Nephron (organoid): ENCODE results near the gene CDKAL1.
A peak's percentile ranks its signal among the peaks of the same experiment; 100 is the strongest.

ENCODE experiments used
- H3K27ac Mint-ChIP-seq, 3 experiments: 2 replicates each; pipeline ENCODE4 v1.8.0; 2020; ENCODE audit warnings: mixed read lengths in 3 of 3, mild to moderate bottlenecking in 2 of 3, moderate library complexity in 1 of 3
- H3K27me3 Mint-ChIP-seq: 2 replicates; pipeline ENCODE4 v1.8.0; 2021; ENCODE audit warnings: low read depth, mild to moderate bottlenecking, moderate library complexity, mixed read lengths
- H3K36me3 Mint-ChIP-seq: 2 replicates; pipeline ENCODE4 v1.8.0; 2020; ENCODE audit warnings: low read depth, mixed read lengths
- H3K4me1 Mint-ChIP-seq: 2 replicates; pipeline ENCODE4 v1.8.0; 2020; ENCODE audit warnings: mixed read lengths
- H3K4me3 Mint-ChIP-seq, 3 experiments: 2 replicates each; pipeline ENCODE4 v1.8.0; 2020; ENCODE audit warnings: mild to moderate bottlenecking in 3 of 3, mixed read lengths in 3 of 3, moderate library complexity in 2 of 3
- H3K9me3 Mint-ChIP-seq: 2 replicates; pipeline ENCODE4 v1.8.0; 2020; ENCODE audit warnings: mixed read lengths
- CTCF ChIP-seq, 3 experiments: fragments of 200-600 bp; sonication (generic); IDR thresholded peaks; one replicate each; pipeline ENCODE4 v1.5.0; 2021; ENCODE audit warnings: antibody characterized with exemption in 3 of 3; ENCODE audit not compliant: unreplicated experiment in 3 of 3

Gene CDKAL1

GRCh38 chr6:20802596-20802995, 268.3 kb downstream of the CDKAL1 start:
- H3K9me3 Mint-ChIP-seq: peaks cover 8% of the 10 kb centered on the region
- no peak for TF ChIP-seq CTCF (IDR thresholded peaks at IDR 0.05; ENCODE audit: unreplicated experiment in 3 of 3)
- H3K36me3 Mint-ChIP-seq: peaks cover 20% of the 10 kb centered on the region
- H3K27me3 Mint-ChIP-seq: no peaks in the 10 kb centered on the region
- no peak overlapping the region for H3K4me3 Mint-ChIP-seq
- no peak overlapping the region for H3K27ac Mint-ChIP-seq
- H3K4me1 Mint-ChIP-seq: peaks cover 31% of the 10 kb centered on the region

- TF ChIP-seq CTCF (IDR thresholded peaks at IDR 0.05; ENCODE audit: unreplicated experiment in 3 of 3): no peak
- Mint-ChIP-seq H3K36me3 (peaks cover 16% of the 10 kb centered on the region), H3K9me3 (peaks cover 11% of the 10 kb centered on the region), H3K4me1 (peaks cover 40% of the 10 kb centered on the region), H3K27ac (peak overlapping the region; percentile 47 to 77 (median 73)), H3K4me3 (no peak overlapping the region), H3K27me3 (no peaks in the 10 kb centered on the region)
Measured at GRCh38 chr6:20805021-20805420, 270.8 kb downstream of the CDKAL1 start.

- Mint-ChIP-seq H3K27me3 (no peaks in the 10 kb centered on the region), H3K27ac (no peak overlapping the region), H3K4me1 (peaks cover 52% of the 10 kb centered on the region), H3K4me3 (no peak overlapping the region), H3K9me3 (peaks cover 11% of the 10 kb centered on the region), H3K36me3 (peaks cover 18% of the 10 kb centered on the region)
- no peak for TF ChIP-seq CTCF (IDR thresholded peaks at IDR 0.05; ENCODE audit: unreplicated experiment in 3 of 3)
Measured at GRCh38 chr6:20806669-20807068, 272.4 kb downstream of the CDKAL1 start.

GRCh38 chr6:20808439-20808838, 274.2 kb downstream of the CDKAL1 start:
- TF ChIP-seq CTCF (IDR thresholded peaks at IDR 0.05; ENCODE audit: unreplicated experiment in 3 of 3): no peak
- Mint-ChIP-seq H3K4me3 (no peak overlapping the region), H3K4me1 (peaks cover 42% of the 10 kb centered on the region), H3K36me3 (peaks cover 23% of the 10 kb centered on the region), H3K9me3 (peaks cover 13% of the 10 kb centered on the region), H3K27ac (peak overlapping the region; percentile 75 to 89 (median 82)), H3K27me3 (no peaks in the 10 kb centered on the region)

- H3K27ac Mint-ChIP-seq: peak overlapping the region; percentile 75 to 89 (median 82)
- peaks cover 15% of the 10 kb centered on the region for H3K9me3 Mint-ChIP-seq
- peaks cover 25% of the 10 kb centered on the region for H3K36me3 Mint-ChIP-seq
- H3K4me3 Mint-ChIP-seq: no peak overlapping the region
- no peak for TF ChIP-seq CTCF (IDR thresholded peaks at IDR 0.05; ENCODE audit: unreplicated experiment in 3 of 3)
- peaks cover 40% of the 10 kb centered on the region for H3K4me1 Mint-ChIP-seq
- H3K27me3 Mint-ChIP-seq: no peaks in the 10 kb centered on the region
Measured at GRCh38 chr6:20808924-20809323, 274.7 kb downstream of the CDKAL1 start.

GRCh38 chr6:20810727-20811108, 276.5 kb downstream of the CDKAL1 start:
- no peak for TF ChIP-seq CTCF (IDR thresholded peaks at IDR 0.05; ENCODE audit: unreplicated experiment in 3 of 3)
- Mint-ChIP-seq H3K4me3 (no peak overlapping the region), H3K9me3 (peaks cover 19% of the 10 kb centered on the region), H3K27me3 (no peaks in the 10 kb centered on the region), H3K36me3 (peaks cover 31% of the 10 kb centered on the region), H3K4me1 (peaks cover 25% of the 10 kb centered on the region), H3K27ac (peak overlapping the region; percentile 51 to 76 (median 51))
